Colonic mucosa (tissue), 4 donors: ENCODE data around the gene M6PR. TPM values are rescaled to one million over a fixed set of nuclear protein-coding genes. Genes with fewer than 3 reads are reported as not detected.
"Not testable (repeated sequence)": the region's sequence is repeated elsewhere in the genome, so short reads cannot be mapped to it uniquely, and the experiment has no call there.

Experiments
- DNase-seq: peaks from one replicate; pipeline ENCODE4 v3.0.0-alpha.2; 2020
- H3K27ac ChIP-seq: fragments of 200-600 bp; one replicate; pipeline ENCODE4 v1.8.0; 2021
- H3K27me3 ChIP-seq: fragments of 200-600 bp; one replicate; pipeline ENCODE4 v1.8.0; 2021
- H3K36me3 ChIP-seq: fragments of 200-600 bp; one replicate; pipeline ENCODE4 v1.8.0; 2021
- H3K4me1 ChIP-seq: fragments of 200-600 bp; one replicate; pipeline ENCODE4 v1.8.0; 2021; ENCODE audit warnings: mild to moderate bottlenecking
- H3K4me3 ChIP-seq: fragments of 200-600 bp; one replicate; pipeline ENCODE4 v1.8.0; 2021
- H3K9ac ChIP-seq, 2 donors: one replicate each; pipeline ENCODE4 v1.7.0; 2013; ENCODE audit warnings: control low read depth in 2 of 2, low read depth in 2 of 2, low read length in 2 of 2
- H3K9me3 ChIP-seq: fragments of 200-600 bp; one replicate; pipeline ENCODE4 v1.8.0; 2021
- intact Hi-C: fragments of 100-400 bp; cut with DNase I; formaldehyde crosslinking; loops from one replicate; pipeline ENCODE4 v1.14.1; 2022
- total RNA-seq, 2 donors: library from RNA; stranded (reverse); fragmentation: NEBNext Ultra II Directional in 1 of 2; extraction: Animal tissue kit (Norgen Biotek cat#: 25700) in 1 of 2; gene quantifications; one replicate each; pipeline ENCODE4 v1.2.1, GENCODE V29; 2021
- TF ChIP-seq, protein P1 (sequence below): fragments of 200-600 bp; IDR thresholded peaks from one replicate; pipeline ENCODE4 v1.8.0; 2022; ENCODE audit warnings: antibody characterized with exemption, mild to moderate bottlenecking
- donor health status: healthy.
- donor health status: DM: no; HTN: no; CAD: no.
- donor health status: DM: no; HTN: no; CAD: no.

The M6PR gene
- total RNA-seq, 2 donors from 2014 or later = 84.3 to 122 TPM

DNA sequence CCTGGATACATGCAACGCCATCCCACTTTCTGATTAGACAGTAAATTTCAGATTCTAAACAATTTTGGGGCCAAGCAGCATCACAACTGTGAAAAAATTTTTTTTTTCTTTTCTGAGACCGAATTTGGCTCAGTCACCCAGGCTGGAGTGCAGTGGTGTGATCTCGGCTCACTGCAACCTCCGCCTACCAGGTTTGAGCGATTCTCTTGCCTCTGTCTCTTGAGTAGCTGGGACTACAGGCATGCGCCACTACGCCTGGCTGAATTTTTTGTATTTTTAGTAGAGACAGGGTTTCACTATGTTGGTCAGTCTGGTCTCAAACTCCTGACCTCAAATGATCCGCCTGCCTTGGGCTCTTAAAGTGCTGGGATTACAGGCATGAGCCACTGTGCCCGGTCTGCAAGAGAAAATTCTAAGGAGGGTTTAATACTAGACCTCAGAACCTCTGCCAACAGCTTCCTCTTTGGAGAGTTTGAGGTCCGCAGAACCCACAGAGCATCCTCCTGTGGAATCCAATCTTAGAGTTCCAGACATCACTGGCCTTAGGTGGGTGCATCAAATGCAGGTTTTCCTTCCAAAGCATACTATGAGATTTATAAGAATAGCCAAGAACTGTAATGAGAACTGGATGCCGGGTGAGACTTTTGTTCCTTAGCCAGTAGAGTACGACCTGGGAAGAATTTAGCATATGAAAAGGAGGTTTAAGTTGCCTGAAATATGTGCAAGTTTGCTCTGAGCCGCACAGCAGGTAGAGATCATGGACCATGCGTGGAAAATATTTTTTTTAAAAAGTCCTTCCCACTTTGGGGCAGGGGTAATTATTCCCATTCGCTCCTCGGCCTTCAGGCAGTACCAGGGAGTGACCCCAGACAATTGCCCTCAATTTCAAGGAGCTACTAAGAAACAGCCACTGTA is 42.9 kb downstream of the M6PR start:
- no peaks in the 10 kb centered on the region for H3K36me3 ChIP-seq
- intact Hi-C loops = no loop called here

DNA sequence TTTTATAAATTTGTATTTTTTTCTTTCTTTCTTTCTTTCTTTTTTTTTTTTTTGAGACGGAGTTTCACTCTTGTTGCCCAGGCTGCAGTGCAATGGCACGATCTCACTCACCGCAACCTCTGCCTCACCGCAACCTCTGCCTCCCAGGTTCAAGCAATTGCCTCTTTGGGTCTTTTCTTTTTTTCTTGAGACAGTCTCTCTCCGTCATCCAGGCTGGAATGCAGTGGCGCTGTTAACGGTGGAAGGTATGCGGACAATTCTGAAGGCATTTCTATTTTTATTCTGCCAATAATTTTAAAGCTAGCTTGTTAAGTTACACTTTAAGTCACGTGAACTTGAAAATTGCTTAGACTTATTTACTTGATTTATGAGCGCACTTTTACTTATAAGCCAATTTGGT is 43.9 kb downstream of the M6PR start:
- no peak overlapping the region for H3K4me3 ChIP-seq
- H3K9ac ChIP-seq = no peak overlapping the region
- intact Hi-C loops = no loop called here
- TF ChIP-seq, protein P1, sequence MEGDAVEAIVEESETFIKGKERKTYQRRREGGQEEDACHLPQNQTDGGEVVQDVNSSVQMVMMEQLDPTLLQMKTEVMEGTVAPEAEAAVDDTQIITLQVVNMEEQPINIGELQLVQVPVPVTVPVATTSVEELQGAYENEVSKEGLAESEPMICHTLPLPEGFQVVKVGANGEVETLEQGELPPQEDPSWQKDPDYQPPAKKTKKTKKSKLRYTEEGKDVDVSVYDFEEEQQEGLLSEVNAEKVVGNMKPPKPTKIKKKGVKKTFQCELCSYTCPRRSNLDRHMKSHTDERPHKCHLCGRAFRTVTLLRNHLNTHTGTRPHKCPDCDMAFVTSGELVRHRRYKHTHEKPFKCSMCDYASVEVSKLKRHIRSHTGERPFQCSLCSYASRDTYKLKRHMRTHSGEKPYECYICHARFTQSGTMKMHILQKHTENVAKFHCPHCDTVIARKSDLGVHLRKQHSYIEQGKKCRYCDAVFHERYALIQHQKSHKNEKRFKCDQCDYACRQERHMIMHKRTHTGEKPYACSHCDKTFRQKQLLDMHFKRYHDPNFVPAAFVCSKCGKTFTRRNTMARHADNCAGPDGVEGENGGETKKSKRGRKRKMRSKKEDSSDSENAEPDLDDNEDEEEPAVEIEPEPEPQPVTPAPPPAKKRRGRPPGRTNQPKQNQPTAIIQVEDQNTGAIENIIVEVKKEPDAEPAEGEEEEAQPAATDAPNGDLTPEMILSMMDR = no peak
- no peaks in the 10 kb centered on the region for H3K4me1 ChIP-seq
- no peaks in the 10 kb centered on the region for H3K27me3 ChIP-seq
- H3K9me3 ChIP-seq = no peaks in the 10 kb centered on the region
- H3K36me3 ChIP-seq = no peaks in the 10 kb centered on the region
- H3K27ac ChIP-seq = no peak overlapping the region
- no peak for DNase-seq

More for the DNA sequence above, 42.9 kb downstream of the M6PR start:
- Histone ChIP-seq H3K27me3 (no peaks in the 10 kb centered on the region), H3K4me1 (no peaks in the 10 kb centered on the region), H3K27ac (no peak overlapping the region), H3K9ac (no peak overlapping the region), H3K9me3 (no peaks in the 10 kb centered on the region), H3K4me3 (no peak overlapping the region)
- TF ChIP-seq, protein P1 = no peak
- DNase-seq = no peak

DNA sequence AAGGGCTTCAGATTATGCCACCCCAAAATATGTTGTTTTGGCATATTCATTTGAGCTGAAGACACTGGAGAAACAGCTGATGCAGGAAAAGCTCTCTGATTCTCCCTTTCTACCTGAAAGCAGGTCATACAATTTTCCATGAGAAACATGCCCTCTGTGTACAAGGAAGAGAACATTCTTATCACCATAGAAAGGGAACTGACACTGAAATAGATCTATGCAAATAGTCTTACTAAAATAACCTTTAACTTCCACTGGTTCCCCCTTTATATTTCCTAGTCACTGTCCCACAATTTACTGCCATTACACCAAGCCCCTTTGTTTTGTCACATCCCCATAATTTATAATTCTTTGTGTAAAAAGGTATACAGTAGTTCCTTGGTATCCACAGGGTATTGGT is 44.8 kb downstream of the M6PR start:
- intact Hi-C loops = no loop called here
- Histone ChIP-seq H3K36me3 (no peaks in the 10 kb centered on the region), H3K27ac (no peak overlapping the region), H3K4me1 (no peaks in the 10 kb centered on the region), H3K9ac (no peak overlapping the region), H3K4me3 (no peak overlapping the region), H3K9me3 (no peaks in the 10 kb centered on the region), H3K27me3 (no peaks in the 10 kb centered on the region)
- DNase-seq = no peak
- TF ChIP-seq, protein P1 = no peak

DNA sequence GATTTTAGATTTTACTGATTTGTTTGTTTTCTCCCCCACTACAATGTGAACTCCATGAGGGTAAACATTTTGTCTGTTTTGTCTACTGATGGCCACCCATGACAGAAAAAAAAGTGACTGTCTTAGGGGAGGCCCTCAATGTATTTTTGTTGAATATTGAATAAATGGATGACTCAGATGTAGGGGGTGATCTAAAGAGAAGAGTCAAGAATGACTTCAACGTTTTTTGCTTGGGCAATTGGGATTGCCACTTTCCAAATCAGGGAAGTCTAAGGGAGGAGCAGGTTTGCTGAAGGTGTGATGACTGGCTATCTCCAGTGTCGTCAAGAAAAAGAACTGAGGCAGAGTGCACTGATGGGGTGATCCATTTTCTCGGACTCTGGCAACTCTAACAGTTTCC is 45.8 kb downstream of the M6PR start:
- intact Hi-C loops = no loop called here
- no peak overlapping the region for H3K27ac ChIP-seq
- no peaks in the 10 kb centered on the region for H3K4me1 ChIP-seq
- no peak for DNase-seq
- no peak overlapping the region for H3K9ac ChIP-seq
- H3K36me3 ChIP-seq = no peaks in the 10 kb centered on the region
- H3K9me3 ChIP-seq = no peaks in the 10 kb centered on the region
- H3K27me3 ChIP-seq = no peaks in the 10 kb centered on the region
- no peak overlapping the region for H3K4me3 ChIP-seq
- TF ChIP-seq, protein P1 = no peak

DNA sequence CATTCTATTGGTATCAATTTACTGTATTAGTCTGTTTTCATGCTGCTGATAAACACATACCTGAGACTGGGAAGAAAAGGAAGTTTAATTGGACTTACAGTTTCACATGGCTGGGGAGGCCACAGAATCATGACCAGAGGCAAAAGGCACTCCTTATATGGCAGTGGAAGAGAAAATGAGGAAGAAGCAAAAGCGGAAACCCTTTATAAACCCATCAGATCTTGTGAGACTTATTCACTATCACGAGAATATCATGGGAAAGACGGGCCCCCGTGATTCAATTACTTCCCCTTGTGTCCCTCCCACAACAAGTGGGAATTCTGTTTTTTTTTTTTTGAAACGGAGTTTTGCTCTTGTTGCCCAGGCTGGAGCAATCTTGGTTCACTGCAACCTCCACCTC is 46.7 kb downstream of the M6PR start:
- H3K9ac ChIP-seq, intact Hi-C loops, H3K9me3 ChIP-seq, H3K27me3 ChIP-seq, H3K4me3 ChIP-seq, H3K4me1 ChIP-seq, H3K36me3 ChIP-seq, H3K27ac ChIP-seq: not testable (repeated sequence)
- DNase-seq = peak; percentile 18

DNA sequence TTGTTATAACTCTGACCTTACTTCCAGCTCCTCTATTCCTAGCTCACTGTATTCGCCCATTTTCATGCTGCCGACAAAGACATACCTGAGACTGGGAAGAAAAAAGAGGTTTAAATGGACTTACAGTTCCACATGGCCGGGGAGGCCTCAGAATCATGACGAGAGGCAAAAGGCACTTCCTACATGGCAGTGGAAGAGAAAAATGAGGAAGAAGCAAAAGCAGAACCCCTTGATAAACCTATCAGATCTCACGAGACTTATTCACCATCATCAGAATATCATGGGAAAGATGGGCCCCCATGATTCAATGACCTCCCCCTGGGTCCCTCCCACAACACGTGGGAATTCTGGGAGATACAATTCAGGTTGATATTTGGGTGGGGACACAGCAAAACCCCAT is 49.6 kb downstream of the M6PR start:
- Histone ChIP-seq H3K9ac (no peak overlapping the region), H3K36me3 (no peaks in the 10 kb centered on the region), H3K27ac (no peak overlapping the region), H3K27me3 (no peaks in the 10 kb centered on the region), H3K4me1 (no peaks in the 10 kb centered on the region), H3K4me3 (no peak overlapping the region), H3K9me3 (no peaks in the 10 kb centered on the region)
- intact Hi-C loops = no loop called here
- DNase-seq = no peak
- TF ChIP-seq, protein P1 = no peak
